GM12892 (cell line): ENCODE results near the gene SGSH.

Experiments used
- POLR2A ChIP-seq: IDR thresholded peaks from 2 replicates; pipeline ENCODE4 v1.6.1; 2011; ENCODE audit warnings: low read depth, low read length, control low read depth
- POLR2AphosphoS5 ChIP-seq: IDR thresholded peaks from 2 replicates; pipeline ENCODE4 v1.6.1; 2011; ENCODE audit warnings: low read depth, low read length, control low read depth
- TAF1 ChIP-seq: IDR thresholded peaks from 2 replicates; pipeline ENCODE4 v1.6.1; 2011; ENCODE audit warnings: low read depth, mild to moderate bottlenecking, control low read depth, low read length, borderline replicate concordance

GRCh38 chr17:80222376-80223141 is 2.4 kb upstream of the SGSH start:
- TF ChIP-seq TAF1, result no peak
- no peak for TF ChIP-seq POLR2A
- TF ChIP-seq POLR2AphosphoS5, result no peak
